HG03095 (cell line): ENCODE results near the gene ZBTB6.
"Not testable (repeated sequence)": the region's sequence is repeated elsewhere in the genome, so short reads cannot be mapped to it uniquely, and the experiment has no call there.

Source experiments
- ATAC-seq: cut with Tn5 transposase; IDR thresholded peaks from one replicate; pipeline ENCODE4 v1.9.1; 2021; ENCODE audit warnings: moderate library complexity; ENCODE audit not compliant: unreplicated experiment

ZBTB6 gene

DNA sequence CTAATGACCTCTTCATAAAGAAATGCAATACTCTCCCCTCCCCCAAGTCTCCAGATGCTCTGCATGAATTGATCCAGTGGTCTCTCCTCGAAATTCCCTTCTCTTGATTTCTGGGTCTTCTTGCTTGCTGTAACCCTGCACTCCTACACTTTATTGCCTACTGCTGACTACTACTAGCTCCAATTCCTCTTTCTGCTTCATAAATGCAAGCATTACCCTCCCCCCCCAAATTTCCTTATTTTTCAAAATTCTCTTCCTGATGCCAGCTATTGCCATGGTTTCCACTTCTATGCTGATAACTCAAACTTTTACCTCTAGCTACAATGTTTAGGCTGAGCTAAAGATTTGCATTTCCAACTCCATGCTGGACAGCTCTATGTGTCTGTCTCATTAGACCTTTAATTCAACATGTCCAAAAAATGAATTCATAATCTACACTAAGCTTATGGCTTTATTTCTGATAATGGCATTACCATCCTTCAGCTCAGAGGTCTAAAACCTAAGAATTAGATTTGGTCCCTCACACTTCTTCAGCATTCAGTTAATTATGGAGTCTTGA is 16.8 kb upstream of the ZBTB6 start:
- no peak for ATAC-seq

DNA sequence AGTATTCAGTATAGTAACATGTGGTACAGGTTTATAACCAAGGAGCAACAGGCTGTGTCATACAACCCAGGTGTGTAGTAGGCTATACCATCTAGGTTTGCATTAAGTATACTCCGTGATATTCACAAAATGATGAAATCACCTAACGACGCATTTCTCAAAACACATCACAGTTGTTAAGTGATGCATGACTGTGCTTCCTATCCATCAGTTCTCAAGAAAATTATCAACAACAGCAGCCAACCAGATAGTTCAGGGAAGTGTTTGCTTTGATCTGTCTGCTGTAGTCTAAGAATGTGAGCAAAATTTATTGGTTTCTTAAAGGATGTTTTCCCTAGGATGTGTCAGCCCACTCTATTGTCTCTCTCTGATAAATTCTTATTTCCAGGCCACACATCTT is 10.8 kb upstream of the ZBTB6 start:
- no peak for ATAC-seq

DNA sequence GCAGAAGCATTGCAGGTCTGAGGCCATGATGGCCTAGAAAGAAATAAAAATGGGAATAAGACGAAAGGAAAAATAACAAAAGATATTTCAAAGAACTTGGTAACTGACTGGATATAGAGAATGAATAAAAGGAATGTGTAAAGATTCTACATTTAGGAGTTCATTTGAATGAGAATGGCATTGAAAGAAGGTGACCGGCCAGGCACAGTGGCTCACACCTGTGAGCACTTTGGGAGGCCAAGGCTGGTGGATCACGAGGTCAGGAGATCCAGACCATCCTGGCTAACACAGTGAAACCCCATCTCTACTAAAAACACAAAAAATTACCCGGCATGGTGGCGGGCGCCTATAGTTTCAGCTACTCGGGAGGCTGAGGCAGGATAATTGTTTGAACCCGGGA is 9.6 kb upstream of the ZBTB6 start:
- no peak for ATAC-seq

DNA sequence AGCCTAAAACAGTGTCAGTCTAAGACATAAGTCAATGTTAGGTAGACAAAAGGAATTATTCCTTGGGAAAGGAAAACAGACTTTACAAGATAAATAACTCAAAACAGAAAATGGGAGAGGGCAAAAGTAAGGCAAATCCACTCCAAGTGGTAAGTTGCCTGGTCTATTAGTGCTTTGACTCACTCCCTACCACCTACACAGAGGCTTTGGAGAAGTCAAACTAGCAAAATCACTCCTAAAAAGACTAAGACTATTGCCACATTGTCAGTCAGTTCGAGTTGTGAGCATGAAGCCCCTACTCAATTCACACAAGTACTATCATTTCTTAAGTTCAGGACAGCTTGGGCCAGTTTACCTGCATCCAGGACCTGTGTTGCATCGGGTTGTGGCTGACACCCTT is 5.2 kb upstream of the ZBTB6 start:
- ATAC-seq: no peak

DNA sequence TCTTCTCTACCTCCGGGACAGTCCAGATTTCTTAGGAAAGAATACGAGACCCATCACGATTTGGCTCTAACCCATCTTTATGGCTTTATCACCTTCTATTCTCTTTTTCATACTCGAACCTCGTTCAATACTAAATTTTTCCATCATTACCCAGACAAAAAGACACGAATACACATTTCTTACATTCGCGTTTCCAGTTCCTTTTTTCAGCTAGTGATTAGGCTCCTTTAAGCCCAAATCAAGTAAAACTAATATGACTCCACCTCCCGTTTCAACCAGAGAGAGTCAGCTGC is 506 bp downstream of the ZBTB6 start:
- no peak for ATAC-seq

DNA sequence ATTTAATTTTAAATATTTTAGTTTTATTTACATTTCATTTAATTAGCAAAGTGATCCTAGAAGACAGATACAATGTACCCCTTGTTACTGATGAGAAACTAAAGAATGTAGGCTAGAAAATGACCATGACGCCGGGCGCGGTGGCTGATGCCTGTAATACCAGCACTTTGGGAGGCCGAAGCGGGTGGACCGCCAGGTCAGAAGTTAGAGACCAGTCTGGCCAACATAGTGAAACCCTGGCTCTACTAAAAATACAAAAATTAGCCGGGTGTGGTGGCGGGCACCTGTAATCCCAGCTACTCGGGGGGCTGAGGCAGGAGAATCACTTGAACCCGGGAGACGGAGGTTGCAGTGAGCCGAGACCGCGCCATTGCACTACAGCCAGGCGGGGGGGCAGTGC is 7.0 kb downstream of the ZBTB6 start:
- not testable (repeated sequence) for ATAC-seq

DNA sequence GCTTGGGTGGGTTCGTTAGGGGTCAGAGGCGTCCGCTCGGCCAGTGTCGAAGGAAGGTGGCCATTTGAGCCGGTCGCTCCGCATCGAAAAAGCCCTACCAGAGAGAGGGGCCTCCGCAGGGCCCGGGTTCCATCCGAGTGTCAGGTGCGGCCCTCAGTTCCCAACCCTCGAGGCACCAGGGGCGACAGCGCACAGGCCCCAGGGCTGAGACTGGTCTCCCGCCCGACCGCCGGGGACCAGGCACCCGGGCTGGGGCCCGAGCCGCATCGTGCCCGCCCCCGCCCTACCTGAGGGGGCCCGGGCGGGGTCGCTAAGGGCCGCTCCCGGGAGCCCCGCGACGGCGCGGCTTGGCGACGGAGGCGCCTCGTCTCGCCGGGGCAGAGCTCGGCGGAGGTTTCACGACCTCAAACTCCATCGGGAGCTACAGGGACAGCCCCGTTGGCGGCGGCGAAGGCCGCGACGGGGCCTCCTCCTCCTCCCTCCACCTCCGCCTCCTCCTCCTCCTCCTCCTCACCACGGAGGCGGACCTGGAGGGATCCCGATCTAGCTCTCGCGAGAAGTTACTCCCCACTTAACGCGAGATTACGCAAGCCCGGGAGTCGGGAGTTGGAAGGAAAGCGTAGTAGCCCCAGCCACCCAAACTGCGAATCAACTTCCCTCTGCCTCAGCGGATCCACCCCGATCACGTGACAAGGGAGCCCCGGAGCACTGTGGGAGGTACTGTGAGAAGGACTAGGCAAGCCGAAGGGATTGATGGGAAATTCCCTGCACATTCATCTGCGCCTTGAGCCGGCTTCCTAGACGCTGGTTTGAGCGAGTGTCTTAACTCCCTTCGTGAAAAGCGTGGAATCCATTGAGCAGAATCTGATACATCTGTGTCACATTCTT is 8.1 kb downstream of the ZBTB6 start, which contains the start of gene RC3H2:
TSS of gene RC3H2 (minus strand) at position 537 of the 888 bp plus-strand sequence. CDS start 7,850 bp downstream, outside the sequence.
- ATAC-seq: peak; percentile 78

DNA sequence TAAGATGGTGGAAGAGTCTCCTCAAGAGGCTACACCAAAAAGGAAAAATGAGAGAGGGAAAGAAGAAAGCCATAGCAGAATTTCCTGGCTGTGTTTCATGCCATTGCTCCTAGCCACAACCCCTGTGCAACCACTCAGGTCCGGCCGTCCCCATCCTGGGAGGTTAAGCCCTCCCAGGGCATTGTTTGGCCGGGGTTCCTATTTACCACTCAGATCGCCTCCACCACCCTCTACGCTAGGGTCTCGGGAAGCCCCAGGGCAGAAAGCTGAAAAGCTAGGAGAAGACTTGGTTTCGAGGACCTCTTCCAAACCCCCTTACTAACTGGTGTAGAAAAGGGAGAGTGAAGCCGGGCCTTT is 8.7 kb downstream of the ZBTB6 start:
- peak; percentile 27 for ATAC-seq

DNA sequence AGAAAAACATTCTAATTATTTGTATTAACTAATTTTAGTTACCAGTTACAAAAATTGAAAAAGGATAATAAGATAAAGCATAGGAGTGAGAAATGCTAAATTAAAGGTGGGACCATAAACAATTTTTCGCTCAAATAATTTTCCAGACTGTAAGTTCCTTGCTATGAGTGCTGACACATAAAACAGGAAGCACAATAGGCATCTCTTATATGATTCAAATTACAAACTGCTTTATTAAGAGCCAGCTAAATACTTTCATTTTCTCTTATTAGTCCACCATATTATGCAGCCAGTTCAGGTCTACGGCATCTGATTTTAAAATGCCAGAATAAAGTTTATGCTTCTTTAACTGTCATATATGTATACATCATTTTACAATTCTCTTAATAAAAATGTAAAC is 12.3 kb downstream of the ZBTB6 start:
- ATAC-seq: no peak

DNA sequence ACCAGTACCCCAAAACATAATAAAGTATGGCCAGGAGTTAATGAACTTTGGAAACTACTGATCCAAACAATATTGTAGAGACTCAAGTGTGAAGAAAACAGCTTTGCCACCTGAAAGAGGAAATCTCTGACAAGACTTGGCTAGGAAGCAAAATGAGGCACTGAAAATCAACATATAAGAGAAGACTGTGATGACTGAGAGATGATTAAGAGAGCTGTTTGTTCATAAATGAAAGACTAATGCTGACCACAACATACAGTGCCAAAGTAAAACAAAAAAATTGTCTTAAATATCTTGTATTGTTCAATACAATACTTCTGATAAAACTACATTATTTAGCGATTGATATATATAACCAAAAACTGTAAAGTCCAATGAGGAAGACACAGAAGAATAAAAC is 15.2 kb downstream of the ZBTB6 start:
- ATAC-seq: no peak

DNA sequence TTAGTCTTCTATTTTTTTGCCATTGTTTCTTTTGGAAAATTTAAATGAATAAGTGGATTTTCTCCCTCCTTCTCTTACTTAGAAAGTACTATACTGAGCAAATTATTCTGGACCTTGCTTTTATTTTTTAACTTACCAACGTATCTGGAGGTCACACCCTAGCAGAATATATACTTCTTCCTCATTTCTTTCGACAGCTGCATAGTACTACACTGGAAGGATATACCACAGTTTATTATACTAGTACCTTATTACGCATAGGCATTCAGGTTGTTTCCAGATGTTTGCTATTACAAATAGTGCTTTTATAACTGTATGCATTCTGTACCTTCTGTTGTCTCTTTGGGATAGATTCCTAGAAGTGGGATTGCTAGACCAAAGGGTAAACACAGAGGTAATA is 24.6 kb downstream of the ZBTB6 start:
- no peak for ATAC-seq

DNA sequence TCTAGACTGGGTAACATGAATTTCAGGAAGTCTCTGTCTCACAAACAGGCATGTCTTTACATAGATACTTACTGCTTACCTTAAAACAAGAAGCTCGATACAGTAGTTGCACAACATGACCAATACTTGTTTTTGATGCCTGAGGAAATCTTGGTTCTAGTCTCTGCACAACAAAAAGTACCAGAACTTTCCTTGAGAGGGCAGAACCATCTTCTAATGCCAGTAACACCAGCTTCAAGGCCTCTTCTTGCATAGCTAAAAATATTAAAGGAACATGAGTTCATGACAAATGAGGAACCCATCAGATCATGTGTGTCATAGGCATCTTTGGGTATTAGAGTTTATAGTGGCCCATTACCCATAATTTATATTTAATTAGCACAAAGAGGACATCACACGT is 30.0 kb downstream of the ZBTB6 start:
- ATAC-seq: no peak

DNA sequence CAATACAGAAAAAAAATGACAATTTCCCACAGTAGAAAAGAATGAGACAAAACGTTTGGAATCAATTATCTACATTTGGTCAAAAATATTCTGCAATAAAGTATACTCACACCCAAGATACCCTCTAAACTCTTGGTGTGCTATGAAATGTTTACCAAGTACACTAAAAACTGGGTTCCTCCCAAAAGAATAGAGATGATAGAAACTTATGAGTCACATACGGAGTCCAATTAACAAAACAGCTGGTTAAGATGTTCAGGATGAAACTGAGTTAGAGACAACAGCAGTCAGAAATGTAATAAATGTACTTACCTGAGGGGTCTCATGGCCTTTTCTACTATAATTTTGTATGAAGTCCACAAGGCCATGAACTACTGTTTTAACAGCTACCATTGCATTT is 33.7 kb downstream of the ZBTB6 start:
- ATAC-seq: no peak

DNA sequence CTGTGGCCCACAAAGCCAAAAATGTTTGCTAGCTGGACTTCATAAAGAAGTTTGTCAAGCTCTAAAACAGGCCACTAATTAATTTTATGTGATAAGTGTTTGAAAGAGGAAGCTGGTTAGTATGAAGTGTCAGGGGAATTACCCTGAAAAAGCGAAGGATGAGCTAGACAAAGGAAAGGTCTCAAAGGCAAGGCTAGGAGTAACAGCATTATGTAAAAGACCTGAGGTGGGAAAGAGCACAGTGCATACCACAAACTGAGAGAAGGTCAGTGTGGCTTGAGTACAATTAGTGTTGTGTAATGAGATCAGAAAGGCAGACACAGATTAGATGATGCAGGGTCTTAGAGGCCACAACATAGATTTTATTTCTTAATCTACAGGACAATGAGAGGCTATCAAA is 37.6 kb downstream of the ZBTB6 start:
- no peak for ATAC-seq

DNA sequence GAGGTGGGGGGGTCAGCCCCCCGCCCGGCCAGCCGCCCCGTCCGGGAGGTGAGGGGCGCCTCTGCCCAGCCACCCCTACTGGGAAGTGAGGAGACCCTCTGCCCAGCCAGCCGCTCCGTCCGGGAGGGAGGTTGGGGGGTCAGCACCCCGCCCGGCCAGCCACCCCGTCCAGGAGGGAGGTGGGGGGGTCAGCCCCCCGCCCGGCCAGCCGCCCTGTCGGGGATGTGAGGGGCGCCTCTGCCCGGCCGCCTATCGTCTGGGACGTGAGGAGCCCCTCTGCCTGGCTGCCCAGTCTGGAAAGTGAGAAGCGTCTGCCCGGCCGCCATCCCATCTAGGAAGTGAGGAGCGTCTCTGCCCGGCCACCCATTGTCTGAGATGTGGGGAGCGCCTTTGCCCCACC is 45.8 kb downstream of the ZBTB6 start:
- not testable (repeated sequence) for ATAC-seq

DNA sequence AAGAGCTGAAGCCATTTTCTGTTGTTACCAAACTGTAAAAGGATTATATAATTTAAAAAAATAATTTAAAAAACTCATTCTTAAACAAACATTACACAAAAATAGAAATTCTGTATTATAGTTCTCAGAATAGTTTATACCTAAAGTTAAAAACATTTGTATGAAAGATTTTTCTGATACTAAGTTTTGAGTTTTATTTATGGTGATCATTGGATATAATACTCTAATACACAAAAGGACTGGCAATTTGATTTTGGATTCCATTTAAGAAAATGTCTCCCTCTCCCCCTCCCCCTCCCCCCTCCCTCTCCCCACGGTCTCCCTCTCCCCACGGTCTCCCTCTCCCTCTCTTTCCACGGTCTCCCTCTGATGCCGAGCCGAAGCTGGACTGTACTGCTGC is 47.0 kb downstream of the ZBTB6 start:
- ATAC-seq: no peak

DNA sequence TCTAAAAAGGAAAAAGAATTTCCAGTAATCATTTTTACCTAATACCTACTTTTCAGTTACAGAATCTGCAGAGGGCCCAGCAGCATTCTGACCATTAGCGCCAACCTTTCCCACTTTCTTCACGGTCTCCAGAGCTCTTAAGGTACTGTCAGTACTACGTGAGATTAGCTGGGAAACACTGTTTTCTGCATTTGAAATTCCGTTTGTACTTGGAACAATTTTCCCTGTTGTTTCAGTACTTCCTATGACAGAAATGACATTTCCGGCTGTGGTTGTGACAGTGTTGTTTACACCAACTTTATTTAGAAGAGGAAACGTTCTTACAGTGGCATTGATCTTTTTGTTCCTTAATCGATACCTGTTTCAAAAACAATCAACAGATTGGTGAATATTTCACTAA is 47.8 kb downstream of the ZBTB6 start:
- ATAC-seq: no peak

DNA sequence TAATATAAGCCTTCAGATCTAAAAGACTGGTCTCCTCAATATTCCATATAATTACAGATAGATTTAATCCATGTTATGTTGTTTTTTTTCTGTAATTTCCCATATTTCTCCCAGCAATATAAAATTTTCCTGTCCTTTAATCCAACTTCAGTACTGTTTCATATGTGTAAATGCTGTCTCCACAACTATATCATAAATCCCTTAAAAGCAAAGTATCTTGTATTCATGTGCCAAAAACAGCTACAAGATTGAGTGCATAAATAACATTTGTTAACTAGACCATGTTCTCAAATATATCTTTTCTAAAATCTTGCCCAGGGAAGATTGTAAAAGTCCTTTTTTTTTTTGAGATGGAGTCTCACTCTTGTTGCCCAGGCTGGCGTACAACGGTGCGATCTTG is 49.7 kb downstream of the ZBTB6 start:
- ATAC-seq: no peak

DNA sequence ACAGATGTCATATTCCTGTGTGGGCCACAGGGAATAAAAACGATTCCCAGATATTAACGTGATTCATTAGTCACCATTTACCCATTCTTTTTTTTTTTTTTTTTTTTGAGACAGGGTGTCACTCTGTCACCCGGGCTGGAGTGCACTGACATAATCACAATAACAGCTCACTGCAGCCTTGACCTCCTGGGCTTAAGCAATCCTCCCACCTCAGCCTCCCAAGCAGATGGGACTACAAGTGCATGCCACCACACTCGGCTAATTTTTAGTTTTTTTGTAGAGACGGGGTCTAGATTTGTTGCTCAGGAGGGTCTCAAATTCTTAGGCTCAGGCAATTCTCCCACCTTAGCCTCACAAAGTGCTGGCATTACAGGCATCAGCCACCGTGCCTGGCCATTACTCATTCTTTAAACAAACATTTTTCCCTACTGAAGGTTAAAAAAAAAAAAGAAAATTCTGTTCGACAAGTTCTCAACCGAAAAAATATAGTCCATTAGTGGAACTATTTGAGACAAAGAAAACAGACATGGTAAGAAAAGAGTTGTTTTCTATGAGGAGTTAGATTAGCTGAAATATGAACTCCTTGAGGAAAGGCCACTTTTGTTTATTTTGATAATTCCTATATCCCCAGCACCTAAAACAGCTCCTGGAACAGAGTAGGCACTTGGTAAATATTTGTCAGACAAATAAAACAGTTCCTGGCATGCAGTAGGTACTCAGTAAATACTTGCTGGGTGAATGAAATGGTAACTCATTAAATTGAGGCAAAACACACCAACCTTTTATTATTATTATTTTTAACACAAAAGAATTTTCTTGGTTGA is 52.6 kb downstream of the ZBTB6 start:
- ATAC-seq: no peak
